Measurements from ENCODE around the gene DNAAF9. TPM values are rescaled to one million over a fixed set of nuclear protein-coding genes. Genes with fewer than 3 reads are reported as not detected.

DNAAF9 gene
- total RNA-seq = 10.3 and 11.0 TPM in 2 replicates

GRCh38 chr20:3407040-3407770 is at the start of gene DNAAF9:
Gene DNAAF9, minus strand, starts transcription at chr20:3407669. Its CDS starts 112 bp downstream, at chr20:3407557.

Other genes starting within 250 kb of the DNAAF9 start
- gene FASTKD5, start 247.8 kb downstream of the DNAAF9 start, total RNA-seq = 13.5 and 16.5 TPM in 2 replicates
- gene UBOX5, start 247.8 kb downstream of the DNAAF9 start, total RNA-seq = 2.4 and 3.2 TPM in 2 replicates
- gene LZTS3, start 234.1 kb downstream of the DNAAF9 start, total RNA-seq = 4.2 and 6.6 TPM in 2 replicates
- 54.9 and 87.8 TPM in 2 replicates for gene DDRGK1, start 203.0 kb downstream of the DNAAF9 start, total RNA-seq
- 49.5 and 50.7 TPM in 2 replicates for gene ITPA, start 198.2 kb downstream of the DNAAF9 start, total RNA-seq
- 0.72 and 0.81 TPM in 2 replicates for gene SLC4A11, start 168.5 kb downstream of the DNAAF9 start, total RNA-seq
- 30.3 and 38.2 TPM in 2 replicates for gene ATRN, start 63.3 kb upstream of the DNAAF9 start, total RNA-seq